GM19328 (cell line): Measurements from ENCODE around the gene DLGAP1.

Experiments used
- ATAC-seq: cut with Tn5 transposase; IDR thresholded peaks from one replicate; pipeline ENCODE4 v1.9.1; 2021; ENCODE audit warnings: mild to moderate bottlenecking, moderate library complexity; ENCODE audit not compliant: unreplicated experiment

Gene DLGAP1

GRCh38 chr18:3466872-3467271, 988.2 kb downstream of the DLGAP1 start:
- no peak for ATAC-seq

- no peak for ATAC-seq
These were observed 989.1 kb downstream of the DLGAP1 start for GRCh38 chr18:3466045-3466444.

- no peak for ATAC-seq
These were observed 992.1 kb downstream of the DLGAP1 start for GRCh38 chr18:3463051-3463450.

GRCh38 chr18:3461704-3462103, 993.4 kb downstream of the DLGAP1 start:
- no peak for ATAC-seq

- no peak for ATAC-seq
These were observed 994.2 kb downstream of the DLGAP1 start for GRCh38 chr18:3460823-3461398.

GRCh38 chr18:3458952-3459853, 995.9 kb downstream of the DLGAP1 start:
- no peak for ATAC-seq

- ATAC-seq, result no peak
These were observed 996.7 kb downstream of the DLGAP1 start for GRCh38 chr18:3458378-3458777.

- ATAC-seq, result no peak
These were observed 997.8 kb downstream of the DLGAP1 start for GRCh38 chr18:3457261-3457724.

GRCh38 chr18:3456686-3457069, 998.4 kb downstream of the DLGAP1 start:
- no peak for ATAC-seq

- no peak for ATAC-seq
These were observed 999.0 kb downstream of the DLGAP1 start for GRCh38 chr18:3455907-3456685.

GRCh38 chr18:3455090-3455635, 999.9 kb downstream of the DLGAP1 start:
- no peak for ATAC-seq

GRCh38 chr18:3454365-3455089, 1000.6 kb downstream of the DLGAP1 start:
- ATAC-seq, result no peak

- no peak for ATAC-seq
These were observed 1001.4 kb downstream of the DLGAP1 start for GRCh38 chr18:3453540-3454364.

- ATAC-seq, result no peak
These were observed 1002.2 kb downstream of the DLGAP1 start for GRCh38 chr18:3452750-3453539.

GRCh38 chr18:3451989-3452749, 1002.9 kb downstream of the DLGAP1 start:
- no peak for ATAC-seq

- ATAC-seq, result no peak
These were observed 1003.7 kb downstream of the DLGAP1 start for GRCh38 chr18:3451183-3451988.

GRCh38 chr18:3450799-3451182, 1004.3 kb downstream of the DLGAP1 start:
- no peak for ATAC-seq
